Right lobe of liver (tissue), 4 donors: ENCODE results near the gene POLD3.

Experiments
- CTCF ChIP-seq, 4 donors: fragments of 200-600 bp in 3 of 4; fragments of 450-650 bp in 1 of 4; IDR thresholded peaks; one replicate each; pipeline versions ENCODE4 v1.5.1 to v1.8.0; 2016 to 2022; ENCODE audit warnings: antibody characterized with exemption in 4 of 4, mild to moderate bottlenecking in 2 of 4
- POLR2A ChIP-seq: fragments of 450-650 bp; IDR thresholded peaks from one replicate; pipeline ENCODE4 v1.6.1; 2017; ENCODE audit warnings: antibody characterized with exemption, mild to moderate bottlenecking
- donor health status: DM: no; HTN: no; CAD: no.
- donor health status: DM: no; HTN: no; CAD: no.
- donor health status: DM: no; HTN: yes; CAD: no.

DNA sequence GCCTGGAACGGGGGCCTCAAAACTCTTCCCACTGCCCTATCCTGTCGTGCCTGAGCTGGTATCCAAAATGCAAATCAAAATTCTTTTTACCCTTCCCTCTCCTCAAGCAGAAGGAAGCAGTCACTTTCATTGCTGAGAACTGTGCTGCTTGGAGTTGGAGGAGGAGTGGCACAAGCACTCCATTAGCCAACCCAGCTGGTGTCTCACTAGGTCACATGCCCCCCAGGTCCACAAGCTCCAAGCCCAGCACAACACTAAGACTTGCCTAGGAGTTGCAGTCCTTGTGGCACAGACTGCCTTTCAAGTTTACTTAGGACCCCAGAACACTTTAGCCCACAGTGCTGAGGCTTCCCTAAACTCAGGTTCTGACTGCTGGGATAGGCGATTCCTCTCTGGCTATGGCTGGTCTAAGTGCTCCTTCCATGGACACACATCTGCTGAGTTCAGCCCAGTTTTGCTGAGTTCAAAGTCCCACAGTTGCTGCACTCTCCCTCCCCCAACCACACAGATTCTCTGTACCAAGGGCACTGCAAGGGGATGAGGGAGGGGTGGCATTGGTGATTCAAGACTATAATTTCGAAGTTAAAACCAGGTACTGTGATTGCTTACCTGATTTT lies 70.2 kb downstream of the POLD3 start:
- peak; percentile 10 for TF ChIP-seq POLR2A
- no peak for TF ChIP-seq CTCF (IDR thresholded peaks at IDR 0.05)
